WTC11 (cell line): ENCODE measurements around the gene FAM124A. TPM values are rescaled to one million over a fixed set of nuclear protein-coding genes. Genes with fewer than 3 reads are reported as not detected.

Source experiments
- ATAC-seq: fragments of 200-7000 bp; cut with Tn5 transposase; 2 replicates; pipeline ENCODE4 v1.10.0; 2021; ENCODE audit warnings: mild to moderate bottlenecking, moderate library complexity
- CTCF ChIA-PET: fragments of 300-600 bp; sonication (Branson Sonifier 250); formaldehyde crosslinking; loops from one replicate; lab custom pipeline; 2021; ENCODE audit warnings: antibody characterized with exemption; lab: Charles Lee
- POLR2A ChIA-PET: fragments of 350-600 bp; sonication (Branson Sonifier 250); formaldehyde crosslinking; loops from one replicate; lab custom pipeline; 2021; ENCODE audit warnings: antibody characterized with exemption; lab: Charles Lee
- DNase-seq: peaks from one replicate; pipeline ENCODE4 v3.0.0; 2021; ENCODE audit warnings: low spot score
- H3K27ac Mint-ChIP-seq: 2 replicates; pipeline ENCODE4 v1.8.0; 2021; ENCODE audit warnings: mixed read lengths
- H3K27me3 Mint-ChIP-seq: 2 replicates; pipeline ENCODE4 v1.8.0; 2021; ENCODE audit warnings: low read depth, mild to moderate bottlenecking, moderate library complexity, mixed read lengths
- H3K36me3 Mint-ChIP-seq: 2 replicates; pipeline ENCODE4 v1.8.0; 2021; ENCODE audit warnings: mixed read lengths
- H3K4me1 Mint-ChIP-seq: 2 replicates; pipeline ENCODE4 v1.8.0; 2022; ENCODE audit warnings: mixed read lengths
- H3K4me3 Mint-ChIP-seq: 2 replicates; pipeline ENCODE4 v1.8.0; 2021; ENCODE audit warnings: mild to moderate bottlenecking, moderate library complexity, mixed read lengths
- H3K9me3 Mint-ChIP-seq: 2 replicates; pipeline ENCODE4 v1.8.0; 2021; ENCODE audit warnings: mixed read lengths
- ELF4 ChIP-seq: sonication (generic); formaldehyde crosslinking; IDR thresholded peaks from 2 replicates; pipeline ENCODE4 v1.8.1; 2022; ENCODE audit warnings: low read depth, mild to moderate bottlenecking, moderate library complexity, missing genetic modification reagents
- JAZF1 ChIP-seq: fragments of 250-450 bp; sonication (Bioruptor Pico); IDR thresholded peaks from 2 replicates; pipeline ENCODE4 v1.9.0; 2021; ENCODE audit warnings: moderate library complexity, mild to moderate bottlenecking, inconsistent platforms
- JUN ChIP-seq: sonication (generic); formaldehyde crosslinking; IDR thresholded peaks from 2 replicates; pipeline ENCODE4 v1.8.0; 2023; ENCODE audit warnings: mild to moderate bottlenecking, missing genetic modification reagents
- PRDM15 ChIP-seq: sonication (generic); formaldehyde crosslinking; IDR thresholded peaks from 2 replicates; pipeline ENCODE4 v1.8.0; 2022; ENCODE audit warnings: missing genetic modification reagents
- SMAD4 ChIP-seq: sonication (generic); formaldehyde crosslinking; IDR thresholded peaks from 2 replicates; pipeline ENCODE4 v1.8.0; 2022; ENCODE audit warnings: mild to moderate bottlenecking, missing genetic modification reagents
- ZMAT4 ChIP-seq: fragments of 250-450 bp; sonication (Bioruptor Pico); IDR thresholded peaks from 2 replicates; pipeline ENCODE4 v1.9.0; 2021; ENCODE audit warnings: mild to moderate bottlenecking
- ZNF263 ChIP-seq: sonication (generic); formaldehyde crosslinking; IDR thresholded peaks from 2 replicates; pipeline ENCODE4 v1.8.1; 2022; ENCODE audit warnings: low read depth, mild to moderate bottlenecking, moderate library complexity, missing genetic modification reagents
- ZNF396 ChIP-seq: fragments of 250-450 bp; sonication (Bioruptor Pico); IDR thresholded peaks from 2 replicates; pipeline ENCODE4 v1.8.0; 2021; ENCODE audit warnings: mild to moderate bottlenecking, moderate library complexity, borderline replicate concordance
- ZNF416 ChIP-seq: fragments of 250-450 bp; sonication (Bioruptor Pico); IDR thresholded peaks from 2 replicates; pipeline ENCODE4 v1.9.0; 2021; ENCODE audit warnings: mild to moderate bottlenecking, inconsistent platforms
- ZNF425 ChIP-seq: fragments of 250-450 bp; sonication (Bioruptor Pico); conservative IDR thresholded peaks from 2 replicates; pipeline ENCODE4 v1.9.0; 2021; ENCODE audit warnings: mild to moderate bottlenecking
- ZNF671 ChIP-seq: fragments of 250-450 bp; sonication (Bioruptor Pico); IDR thresholded peaks from 2 replicates; pipeline ENCODE4 v1.8.0; 2021; ENCODE audit warnings: mild to moderate bottlenecking
- total RNA-seq: library from RNA; stranded (reverse); gene quantifications from 3 replicates; pipeline ENCODE4 v1.2.3, GENCODE V29; 2021
- TF ChIP-seq, protein P1 (sequence below): sonication (generic); formaldehyde crosslinking; IDR thresholded peaks from 2 replicates; pipeline ENCODE4 v1.8.0; 2022; ENCODE audit warnings: mild to moderate bottlenecking, missing genetic modification reagents
- TF ChIP-seq, protein P2 (sequence below): sonication (generic); formaldehyde crosslinking; IDR thresholded peaks from 2 replicates; pipeline ENCODE4 v1.8.1; 2022; ENCODE audit warnings: low read depth, missing genetic modification reagents, borderline replicate concordance

The FAM124A gene
- total RNA-seq, 1 experiment from 2014 or later, result 45.8 TPM

- TF ChIP-seq SMAD4 (CRISPR knock-in tag) (no peak), ZNF416 (CRISPR knock-in tag) (no peak), JAZF1 (CRISPR knock-in tag) (no peak)
- TF ChIP-seq, protein P1, sequence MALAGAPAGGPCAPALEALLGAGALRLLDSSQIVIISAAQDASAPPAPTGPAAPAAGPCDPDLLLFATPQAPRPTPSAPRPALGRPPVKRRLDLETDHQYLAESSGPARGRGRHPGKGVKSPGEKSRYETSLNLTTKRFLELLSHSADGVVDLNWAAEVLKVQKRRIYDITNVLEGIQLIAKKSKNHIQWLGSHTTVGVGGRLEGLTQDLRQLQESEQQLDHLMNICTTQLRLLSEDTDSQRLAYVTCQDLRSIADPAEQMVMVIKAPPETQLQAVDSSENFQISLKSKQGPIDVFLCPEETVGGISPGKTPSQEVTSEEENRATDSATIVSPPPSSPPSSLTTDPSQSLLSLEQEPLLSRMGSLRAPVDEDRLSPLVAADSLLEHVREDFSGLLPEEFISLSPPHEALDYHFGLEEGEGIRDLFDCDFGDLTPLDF (CRISPR knock-in tag), result no peak
These were observed 18.8 kb downstream of the FAM124A start (continued) for GRCh38 chr13:51240958-51241357.

DNA sequence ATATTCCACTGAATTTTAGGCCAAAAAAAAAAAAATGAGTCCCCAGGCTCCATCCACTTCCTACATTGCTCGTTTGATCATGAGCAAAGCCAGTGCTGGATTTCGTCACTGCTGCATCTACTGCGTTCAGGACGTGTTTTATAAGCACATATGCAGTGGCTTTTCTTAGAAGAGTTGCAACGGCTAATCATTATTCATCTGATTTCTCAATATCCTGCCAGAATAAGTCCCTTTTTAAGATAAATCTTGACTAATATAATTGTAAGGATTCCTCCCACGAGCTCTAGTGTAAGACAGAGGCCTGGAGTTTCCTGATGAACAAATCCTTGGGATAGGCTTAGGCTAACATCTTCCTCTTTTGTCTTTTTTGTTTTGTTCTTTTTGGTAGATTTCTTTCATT, 19.5 kb downstream of the FAM124A start:
- CTCF ChIA-PET, result interaction anchor here (3.3 kb wide), 1 partner anchor 45 kb away, joined by 19 read pairs; no protein-coding TSS in a partner anchor
- H3K27me3 Mint-ChIP-seq, result no peaks in the 10 kb centered on the region
- H3K9me3 Mint-ChIP-seq, result no peaks in the 10 kb centered on the region
- H3K36me3 Mint-ChIP-seq, result peaks cover 23% of the 10 kb centered on the region
- peaks cover 13% of the 10 kb centered on the region for H3K4me1 Mint-ChIP-seq
- DNase-seq, result no peak
- H3K4me3 Mint-ChIP-seq, result no peak overlapping the region
- POLR2A ChIA-PET, result interaction anchor here (0.9 kb wide), 1 partner anchor 58 kb away, joined by 3 read pairs; no protein-coding TSS in a partner anchor
- H3K27ac Mint-ChIP-seq, result peak overlapping the region; percentile 90
- no peak for TF ChIP-seq ZNF263 (CRISPR knock-in tag)
- TF ChIP-seq JUN (CRISPR knock-in tag), result no peak
- TF ChIP-seq ZNF425 (CRISPR knock-in tag), result no peak
- TF ChIP-seq ZNF416 (CRISPR knock-in tag), result no peak
- TF ChIP-seq ZNF671, result no peak
- TF ChIP-seq ELF4 (CRISPR knock-in tag), result no peak
- no peak for TF ChIP-seq ZMAT4 (CRISPR knock-in tag)
- TF ChIP-seq, all 79 proteins: peak for 0
- no peak for ATAC-seq

- peaks cover 4% of the 10 kb centered on the region; the same call in 1 of the 2 replicates for H3K4me1 Mint-ChIP-seq
- peaks cover 25% of the 10 kb centered on the region for H3K36me3 Mint-ChIP-seq
- peak overlapping the region; percentile 99 for H3K27ac Mint-ChIP-seq
- TF ChIP-seq PRDM15 (CRISPR knock-in tag), result no peak
- TF ChIP-seq ZNF396, result 0 out of 2 replicates have a peak, but pooled peaks have one; percentile 46
- TF ChIP-seq, all 79 proteins: peak for 1
- Mint-ChIP-seq H3K9me3 (no peaks in the 10 kb centered on the region), H3K27me3 (no peaks in the 10 kb centered on the region), H3K4me3 (peak overlapping the region; percentile 47)
- ATAC-seq (peak; percentile 16), DNase-seq (no peak)
- ChIA-PET POLR2A (interaction anchor here (1.2 to 2.1 kb wide), 4 partner anchors 13 to 117 kb away, joined by 3 to 7 read pairs (median 4); no protein-coding TSS in a partner anchor), CTCF (interaction anchor here (0.9 to 4.5 kb wide), 7 partner anchors 13 to 94 kb away, joined by 3 to 37 read pairs (median 6); no protein-coding TSS in a partner anchor)
These were observed 21.0 kb downstream of the FAM124A start for GRCh38 chr13:51243227-51243626.

- Mint-ChIP-seq H3K27me3 (no peaks in the 10 kb centered on the region), H3K27ac (peak overlapping the region; percentile 99), H3K4me3 (peak overlapping the region; percentile 47), H3K4me1 (peaks cover 2% of the 10 kb centered on the region; the same call in 1 of the 2 replicates), H3K36me3 (peaks cover 19% of the 10 kb centered on the region), H3K9me3 (no peaks in the 10 kb centered on the region)
- DNase-seq, result peak; percentile 78
- CTCF ChIA-PET, result interaction anchor here (0.9 to 4.5 kb wide), 9 partner anchors 11 to 118 kb away, joined by 3 to 37 read pairs (median 5); no protein-coding TSS in a partner anchor
- POLR2A ChIA-PET, result interaction anchor here (1.2 to 2.1 kb wide), 6 partner anchors 14 to 209 kb away, joined by 3 to 7 read pairs (median 4); partner anchors contain the start of gene INTS6
- ATAC-seq, result peak; percentile 80
- TF ChIP-seq, protein P2, sequence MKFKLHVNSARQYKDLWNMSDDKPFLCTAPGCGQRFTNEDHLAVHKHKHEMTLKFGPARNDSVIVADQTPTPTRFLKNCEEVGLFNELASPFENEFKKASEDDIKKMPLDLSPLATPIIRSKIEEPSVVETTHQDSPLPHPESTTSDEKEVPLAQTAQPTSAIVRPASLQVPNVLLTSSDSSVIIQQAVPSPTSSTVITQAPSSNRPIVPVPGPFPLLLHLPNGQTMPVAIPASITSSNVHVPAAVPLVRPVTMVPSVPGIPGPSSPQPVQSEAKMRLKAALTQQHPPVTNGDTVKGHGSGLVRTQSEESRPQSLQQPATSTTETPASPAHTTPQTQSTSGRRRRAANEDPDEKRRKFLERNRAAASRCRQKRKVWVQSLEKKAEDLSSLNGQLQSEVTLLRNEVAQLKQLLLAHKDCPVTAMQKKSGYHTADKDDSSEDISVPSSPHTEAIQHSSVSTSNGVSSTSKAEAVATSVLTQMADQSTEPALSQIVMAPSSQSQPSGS, result no peak
- TF ChIP-seq PRDM15 (CRISPR knock-in tag), result no peak
These were observed 21.6 kb downstream of the FAM124A start for GRCh38 chr13:51243832-51244231.
